K562 (cell line): ENCODE data around the gene VIT. TPM values are rescaled to one million over a fixed set of nuclear protein-coding genes. Genes with fewer than 3 reads are reported as not detected.

Source experiments
- ATAC-seq: fragments of 200-7000 bp; cut with Tn5 transposase; 3 replicates; pipeline ENCODE4 v1.9.1; 2020; ENCODE audit warnings: moderate library complexity
- BruUV-seq: library from RNA; stranded (reverse); fragments of 400-500 nt; replicated peaks from 2 replicates; lab custom pipeline; 2021; lab: Mats Ljungman, UMichigan
- CTCF ChIA-PET: fragments of 300-600 bp; formaldehyde crosslinking; extraction: SDS; loops from one replicate; lab custom pipeline; 2021; ENCODE audit warnings: low intra/inter-chr PET ratio; lab: Yijun Ruan, JAX
- POLR2A ChIA-PET: fragments of 300-600, 350-650 bp; sonication (Branson Sonifier 250); formaldehyde crosslinking; extraction: SDS; loops from one replicate; lab custom pipeline; 2021; ENCODE audit warnings: antibody characterized with exemption, inconsistent platforms; lab: Yijun Ruan, JAX
- DNase-seq, 4 experiments: peaks; one replicate each; pipeline versions ENCODE4 v3.0.0 to v3.0.0-alpha.2; 2011 to 2018; ENCODE audit warnings: low spot score in 3 of 4, mixed read lengths in 3 of 4; ENCODE audit errors: extremely low read depth in 1 of 4
- FAIRE-seq: peaks from 2 replicates; lab custom pipeline; 2011; peaks lifted over from hg19 to GRCh38; lab: Jason Lieb, UNC
- H2AFZ ChIP-seq: 2 replicates; pipeline ENCODE4 v1.6.0; 2011; ENCODE audit warnings: low read depth, low read length, control low read depth, inconsistent platforms
- H3K27ac ChIP-seq: fragments of 200-600 bp; 3 replicates; pipeline ENCODE4 v1.8.0; 2011; ENCODE audit warnings: low read depth, mild to moderate bottlenecking, control low read depth, inconsistent platforms, low read length, moderate library complexity, mixed read lengths; ENCODE audit errors: extremely low read depth
- H3K27me3 ChIP-seq, 2 experiments: fragments of 300-600 bp in 1 of 2; 2 replicates in 1 of 2; 3 replicates in 1 of 2; pipeline versions ENCODE4 v1.6.0 to v1.8.0; 2011; ENCODE audit warnings: inconsistent platforms in 2 of 2, low read length in 2 of 2, mild to moderate bottlenecking in 1 of 2, mixed read lengths in 1 of 2, moderate library complexity in 1 of 2; ENCODE audit not compliant: control insufficient read depth in 2 of 2, insufficient read depth in 2 of 2
- H3K36me3 ChIP-seq: fragments of 300-600 bp; 3 replicates; pipeline ENCODE4 v1.8.0; 2011; ENCODE audit warnings: mild to moderate bottlenecking, low read length, inconsistent platforms; ENCODE audit not compliant: control insufficient read depth, insufficient read depth
- H3K4me1 ChIP-seq, 2 experiments: fragments of 200-600 bp in 1 of 2; replicated peaks in 1 of 2; 2 replicates in 1 of 2; 3 replicates in 1 of 2; pipeline versions ENCODE4 v1.5.1 to v1.8.0; 2011; ENCODE audit warnings: inconsistent platforms in 2 of 2, low read length in 2 of 2, mild to moderate bottlenecking in 1 of 2, mixed read lengths in 1 of 2, moderate library complexity in 1 of 2; ENCODE audit not compliant: control insufficient read depth in 2 of 2, insufficient read depth in 2 of 2
- H3K4me2 ChIP-seq: 2 replicates; pipeline ENCODE4 v1.6.1; 2011; ENCODE audit warnings: low read length, control low read depth, inconsistent platforms, mixed read lengths; ENCODE audit not compliant: insufficient read depth
- H3K4me3 ChIP-seq: fragments of 200-600 bp; sonication (generic), shearing (Covaris generic); 2 replicates; pipeline ENCODE4 v1.5.1; 2016; ENCODE audit warnings: control low read depth, inconsistent platforms
- H3K79me2 ChIP-seq: fragments of 200-600 bp; 3 replicates; pipeline ENCODE4 v1.8.0; 2011; ENCODE audit warnings: low read length, inconsistent platforms; ENCODE audit not compliant: control insufficient read depth, insufficient read depth
- H3K9ac ChIP-seq, 2 experiments: 2 replicates each; pipeline versions ENCODE4 v1.6.0 to v1.6.1; 2011; ENCODE audit warnings: low read depth in 2 of 2, low read length in 2 of 2, control low read depth in 1 of 2, inconsistent platforms in 1 of 2, mild to moderate bottlenecking in 1 of 2, mixed read lengths in 1 of 2; ENCODE audit not compliant: insufficient read depth in 1 of 2
- H3K9me1 ChIP-seq: one replicate; pipeline ENCODE4 v1.6.0; 2011; ENCODE audit warnings: inconsistent platforms, mild to moderate bottlenecking, low read length, moderate library complexity; ENCODE audit not compliant: control insufficient read depth, insufficient read depth
- H3K9me3 ChIP-seq: replicated peaks from 2 replicates; pipeline ENCODE4 v1.5.1; 2011; ENCODE audit warnings: low read depth, low read length, inconsistent platforms; ENCODE audit not compliant: control insufficient read depth, insufficient read depth
- H4K20me1 ChIP-seq: replicated peaks from 2 replicates; pipeline ENCODE4 v1.6.1; 2011; ENCODE audit warnings: low read length, inconsistent platforms, mixed read lengths; ENCODE audit not compliant: control insufficient read depth, insufficient read depth
- DACH1 ChIP-seq: fragments of 450-650 bp; IDR thresholded peaks from 2 replicates; pipeline ENCODE4 v1.6.1; 2018; ENCODE audit not compliant: partially characterized antibody
- GABPA ChIP-seq: fragments of 200-800 bp; sonication (Bioruptor generic); conservative IDR thresholded peaks from 2 replicates; pipeline ENCODE4 v1.6.1; 2016; ENCODE audit warnings: low read depth, missing genetic modification characterization, missing compliant biosample characterization
- GATAD2A ChIP-seq: fragments of 450-650 bp; IDR thresholded peaks from 2 replicates; pipeline ENCODE4 v1.6.1; 2017
- PYGO2 ChIP-seq: fragments of 450-650 bp; IDR thresholded peaks from 2 replicates; pipeline ENCODE4 v1.6.1; 2016; ENCODE audit warnings: mild to moderate bottlenecking, missing genetic modification characterization, moderate library complexity, missing compliant biosample characterization
- SMARCA5 ChIP-seq: fragments of 450-650 bp; IDR thresholded peaks from 2 replicates; pipeline ENCODE4 v1.6.1; 2016
- SPI1 ChIP-seq: IDR thresholded peaks from 2 replicates; pipeline ENCODE4 v1.6.1; 2011; ENCODE audit warnings: low read depth, low read length, control low read depth, borderline replicate concordance
- SRSF1 ChIP-seq: fragments of 200-400 bp; formaldehyde crosslinking; IDR thresholded peaks from 2 replicates; pipeline ENCODE4 v1.6.1; 2017; ENCODE audit warnings: mild to moderate bottlenecking, low read depth, low read length, moderate library complexity
- XRCC4 ChIP-seq: IDR thresholded peaks from one replicate; pipeline ENCODE4 v1.6.1; 2011; ENCODE audit not compliant: insufficient read depth, insufficient read length; ENCODE audit errors: extremely low read depth
- ZNF354B ChIP-seq: fragments of 250-450 bp; sonication (Bioruptor Pico); IDR thresholded peaks from 2 replicates; pipeline ENCODE4 v1.4.0; 2020
- WGBS: fragments of 100-300 bp; shearing (Covaris generic); methylation state at CpG from one replicate; pipeline ENCODE4 v1.1.6; 2016; ENCODE audit warnings: low coverage, mixed read lengths; ENCODE audit not compliant: insufficient coverage; ENCODE audit errors: missing lambda C conversion rate; 5-methylcytosine and 5-hydroxymethylcytosine counted together
- in situ Hi-C: fragments of 300-500 bp; cut with MboI; formaldehyde crosslinking; loops from 4 replicates; pipeline ENCODE4 v1.15.0; 2018; ENCODE audit warnings: inconsistent platforms, mixed read lengths
- intact Hi-C: fragments of 100-400 bp; cut with micrococcal nuclease; formaldehyde crosslinking; loops from 2 replicates; pipeline ENCODE4 v1.14.2; 2022
- polyA plus RNA-seq, 8 experiments: library from polyadenylated mRNA; depleted of rRNA in 4 of 8; stranded (reverse) in 5 of 8; unstranded in 3 of 8; fragments of >200 nt; fragmentation: Nextera tagmentation in 2 of 8; fragmentation: Illumina TruSeq in 1 of 8; extraction: Ambion mirVana in 2 of 8; extraction: Trizol in 1 of 8; gene quantifications; 2 replicates each; pipeline versions ENCODE4 v1.2.1 to v1.2.3, GENCODE V29; 2011 to 2014; ENCODE audit warnings: inconsistent platforms in 1 of 8, missing spikeins in 1 of 8
- total RNA-seq, 7 experiments: library from RNA; depleted of rRNA in 6 of 7; stranded (reverse); fragments of >200 nt in 6 of 7; fragmentation: Illumina TruSeq in 2 of 7; extraction: Trizol in 2 of 7; gene quantifications; 2 replicates each; pipeline versions ENCODE4 v1.2.1 to v1.2.3, GENCODE V29; 2011 to 2021; ENCODE audit warnings: low replicate concordance in 1 of 7
- TF ChIP-seq, protein P1 (sequence below): fragments of 450-650 bp; formaldehyde crosslinking; IDR thresholded peaks from 2 replicates; pipeline ENCODE4 v1.4.0; 2022; ENCODE audit warnings: missing genetic modification characterization
- TF ChIP-seq, protein P2 (sequence below): sonication (generic); formaldehyde crosslinking; IDR thresholded peaks from 2 replicates; pipeline ENCODE4 v1.8.0; 2022; ENCODE audit warnings: missing genetic modification reagents, mild to moderate bottlenecking, borderline replicate concordance
- TF ChIP-seq, protein P3 (sequence below): fragments of 450-650 bp; IDR thresholded peaks from 2 replicates; pipeline ENCODE4 v1.6.1; 2016; ENCODE audit warnings: antibody characterized with exemption
- TF ChIP-seq, protein P4 (sequence below): fragments of 450-650 bp; IDR thresholded peaks from 2 replicates; pipeline ENCODE4 v1.7.0; 2016; ENCODE audit warnings: borderline replicate concordance

The VIT gene
- total and polyA plus RNA-seq, 9 of the 15 experiments (the other 6 are each of a cell fraction or from before 2014, with no cell fraction given) = not detected

DNA sequence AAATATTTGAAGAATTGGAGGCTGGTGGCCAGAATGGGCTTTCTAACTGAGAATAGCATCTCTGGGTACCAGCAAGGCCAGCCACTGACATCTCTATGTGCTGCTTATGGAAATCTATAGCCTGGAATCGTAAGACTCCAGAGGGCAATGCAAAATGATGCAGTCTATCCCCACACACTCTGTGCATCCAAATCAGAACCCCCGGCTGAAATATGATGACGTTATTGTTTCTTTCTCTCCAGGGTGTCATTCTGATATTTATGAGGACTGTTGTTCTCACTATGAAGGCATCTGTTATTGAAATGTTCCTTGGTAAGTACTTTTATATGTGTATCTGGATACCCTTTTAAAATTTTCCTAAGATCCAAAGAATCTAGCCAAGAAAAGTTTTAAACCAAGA, 19.6 kb downstream of the VIT start (continued):
- TF ChIP-seq, protein P1, sequence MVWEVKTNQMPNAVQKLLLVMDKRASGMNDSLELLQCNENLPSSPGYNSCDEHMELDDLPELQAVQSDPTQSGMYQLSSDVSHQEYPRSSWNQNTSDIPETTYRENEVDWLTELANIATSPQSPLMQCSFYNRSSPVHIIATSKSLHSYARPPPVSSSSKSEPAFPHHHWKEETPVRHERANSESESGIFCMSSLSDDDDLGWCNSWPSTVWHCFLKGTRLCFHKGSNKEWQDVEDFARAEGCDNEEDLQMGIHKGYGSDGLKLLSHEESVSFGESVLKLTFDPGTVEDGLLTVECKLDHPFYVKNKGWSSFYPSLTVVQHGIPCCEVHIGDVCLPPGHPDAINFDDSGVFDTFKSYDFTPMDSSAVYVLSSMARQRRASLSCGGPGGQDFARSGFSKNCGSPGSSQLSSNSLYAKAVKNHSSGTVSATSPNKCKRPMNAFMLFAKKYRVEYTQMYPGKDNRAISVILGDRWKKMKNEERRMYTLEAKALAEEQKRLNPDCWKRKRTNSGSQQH (CRISPR knock-in tag) = no peak
- TF ChIP-seq XRCC4 (no peak), SPI1 (no peak), SMARCA5 (no peak), DACH1 (no peak)
- TF ChIP-seq, protein P2, sequence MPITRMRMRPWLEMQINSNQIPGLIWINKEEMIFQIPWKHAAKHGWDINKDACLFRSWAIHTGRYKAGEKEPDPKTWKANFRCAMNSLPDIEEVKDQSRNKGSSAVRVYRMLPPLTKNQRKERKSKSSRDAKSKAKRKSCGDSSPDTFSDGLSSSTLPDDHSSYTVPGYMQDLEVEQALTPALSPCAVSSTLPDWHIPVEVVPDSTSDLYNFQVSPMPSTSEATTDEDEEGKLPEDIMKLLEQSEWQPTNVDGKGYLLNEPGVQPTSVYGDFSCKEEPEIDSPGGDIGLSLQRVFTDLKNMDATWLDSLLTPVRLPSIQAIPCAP = no peak

DNA sequence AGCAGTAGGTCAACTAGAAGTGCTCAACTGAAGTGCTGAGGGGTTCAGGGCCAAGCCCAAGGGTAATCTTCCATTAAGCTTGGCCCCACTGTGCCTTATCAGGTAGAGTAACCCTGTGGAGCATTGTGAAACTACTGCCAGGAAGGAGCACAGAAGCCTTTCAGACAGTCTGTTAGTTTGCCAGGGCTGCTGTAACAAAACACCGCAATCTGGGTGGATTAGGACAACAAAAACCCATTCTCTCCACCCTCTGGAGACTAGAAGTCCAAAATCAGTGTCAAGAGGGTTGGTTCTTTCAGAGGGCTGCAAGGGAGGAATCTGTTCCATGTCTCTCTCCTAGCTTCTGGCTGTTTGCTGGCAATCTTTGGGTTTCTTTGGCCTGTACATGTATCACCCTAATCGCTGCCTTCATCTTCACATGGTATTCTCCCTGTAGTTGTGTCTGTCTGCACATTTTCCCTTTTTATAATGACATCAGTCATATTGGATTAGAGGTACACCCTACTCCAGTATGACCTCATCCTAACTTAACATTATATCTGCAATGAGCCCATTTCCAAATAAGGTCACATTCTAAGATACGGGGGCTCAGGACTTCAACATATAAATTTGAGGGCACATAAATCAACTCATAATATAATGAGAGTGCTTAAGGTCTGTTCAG, 21.2 kb downstream of the VIT start:
- 0% methylated on average over 3 of the region's 3 CpGs for WGBS
- CTCF ChIA-PET = interaction anchor here (0.7 kb wide), 1 partner anchor 446 kb away, joined by 5 read pairs; no protein-coding TSS in a partner anchor
- DNase-seq (no peak), ATAC-seq (no peak), FAIRE-seq (no peak)
- intact Hi-C loops (no loop called here), in situ Hi-C loops (no loop called here)
- no peak overlapping the region for H2AFZ ChIP-seq
- no peak overlapping the region for H3K9ac ChIP-seq
- POLR2A ChIA-PET = no interaction called here
- H3K79me2 ChIP-seq = no peaks in the 10 kb centered on the region
- no peak overlapping the region for H3K4me2 ChIP-seq
- no peaks in the 10 kb centered on the region; the same call in 1 of the 2 replicates for H4K20me1 ChIP-seq
- TF ChIP-seq, protein P3, sequence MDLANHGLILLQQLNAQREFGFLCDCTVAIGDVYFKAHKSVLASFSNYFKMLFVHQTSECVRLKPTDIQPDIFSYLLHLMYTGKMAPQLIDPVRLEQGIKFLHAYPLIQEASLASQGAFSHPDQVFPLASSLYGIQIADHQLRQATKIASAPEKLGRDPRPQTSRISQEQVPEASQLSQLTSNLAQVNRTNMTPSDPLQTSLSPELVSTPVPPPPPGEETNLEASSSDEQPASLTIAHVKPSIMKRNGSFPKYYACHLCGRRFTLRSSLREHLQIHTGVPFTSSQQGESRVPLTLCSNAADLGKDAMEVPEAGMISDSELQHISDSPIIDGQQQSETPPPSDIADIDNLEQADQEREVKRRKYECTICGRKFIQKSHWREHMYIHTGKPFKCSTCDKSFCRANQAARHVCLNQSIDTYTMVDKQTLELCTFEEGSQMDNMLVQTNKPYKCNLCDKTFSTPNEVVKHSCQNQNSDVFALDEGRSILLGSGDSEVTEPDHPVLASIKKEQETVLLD = no peak
- no peak for TF ChIP-seq GATAD2A
- TF ChIP-seq, protein P4, sequence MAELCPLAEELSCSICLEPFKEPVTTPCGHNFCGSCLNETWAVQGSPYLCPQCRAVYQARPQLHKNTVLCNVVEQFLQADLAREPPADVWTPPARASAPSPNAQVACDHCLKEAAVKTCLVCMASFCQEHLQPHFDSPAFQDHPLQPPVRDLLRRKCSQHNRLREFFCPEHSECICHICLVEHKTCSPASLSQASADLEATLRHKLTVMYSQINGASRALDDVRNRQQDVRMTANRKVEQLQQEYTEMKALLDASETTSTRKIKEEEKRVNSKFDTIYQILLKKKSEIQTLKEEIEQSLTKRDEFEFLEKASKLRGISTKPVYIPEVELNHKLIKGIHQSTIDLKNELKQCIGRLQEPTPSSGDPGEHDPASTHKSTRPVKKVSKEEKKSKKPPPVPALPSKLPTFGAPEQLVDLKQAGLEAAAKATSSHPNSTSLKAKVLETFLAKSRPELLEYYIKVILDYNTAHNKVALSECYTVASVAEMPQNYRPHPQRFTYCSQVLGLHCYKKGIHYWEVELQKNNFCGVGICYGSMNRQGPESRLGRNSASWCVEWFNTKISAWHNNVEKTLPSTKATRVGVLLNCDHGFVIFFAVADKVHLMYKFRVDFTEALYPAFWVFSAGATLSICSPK = no peak
- TF ChIP-seq ZNF354B (CRISPR knock-in tag) = no peak
- TF ChIP-seq PYGO2 = no peak
- no peak for TF ChIP-seq GABPA (tag)
- TF ChIP-seq SRSF1 = no peak
- no TSS peak for BruUV-seq
- H3K4me1 ChIP-seq = no peaks in the 10 kb centered on the region
- H3K27ac ChIP-seq = no peak overlapping the region
- H3K36me3 ChIP-seq = no peaks in the 10 kb centered on the region
- no peaks in the 10 kb centered on the region for H3K27me3 ChIP-seq
- no peaks in the 10 kb centered on the region for H3K9me1 ChIP-seq
- H3K9me3 ChIP-seq = no peaks in the 10 kb centered on the region
- H3K4me3 ChIP-seq = no peak overlapping the region
